ENCODE results near the gene FOXF2.

DNA sequence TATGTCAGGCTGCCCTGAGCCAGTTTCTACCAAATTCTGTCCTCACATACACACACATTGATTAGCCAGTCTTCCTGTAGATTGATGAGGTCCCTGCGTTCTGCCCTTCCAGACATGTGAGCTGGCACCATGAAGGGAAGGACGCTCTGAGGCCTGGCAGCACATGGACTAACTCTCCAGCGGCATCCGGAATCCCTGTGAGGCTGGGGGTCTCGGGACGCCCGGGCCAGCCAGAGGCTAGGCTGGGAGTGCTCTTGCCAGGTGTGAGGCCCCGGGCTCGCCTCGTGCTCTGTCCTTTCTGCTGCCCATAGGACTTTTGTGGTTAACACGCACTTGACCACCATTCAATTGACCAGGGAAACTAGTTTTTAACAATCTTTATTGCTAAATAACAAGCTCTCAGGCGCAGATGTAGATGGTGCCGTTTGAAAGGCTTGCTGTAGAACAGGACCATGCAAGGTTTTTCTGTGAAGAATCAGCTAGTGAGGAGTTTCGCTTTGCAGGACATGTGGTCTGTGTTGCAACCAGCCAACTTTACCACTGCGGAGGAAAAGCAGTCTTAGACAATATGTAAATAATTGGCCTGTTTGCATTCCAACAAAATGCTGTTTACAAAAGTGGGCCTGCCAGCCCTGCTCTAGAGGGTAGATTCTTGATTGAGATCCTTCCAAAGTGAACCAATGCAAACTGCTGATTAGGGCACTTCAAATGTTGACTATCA, 29.3 kb downstream of the FOXF2 start:
- no peak for TF ChIP-seq POLR2A (IDR thresholded peaks at IDR 0.05; ENCODE audit: low read depth, low read length)
- no peak for TF ChIP-seq POLR2AphosphoS5 (IDR thresholded peaks at IDR 0.05; ENCODE audit: low read depth, low read length)

Measured in GM12892 (cell line).